ENCODE data around the gene C10orf143. TPM values are rescaled to one million over a fixed set of nuclear protein-coding genes. Genes with fewer than 3 reads are reported as not detected.

The C10orf143 gene
- total and polyA plus RNA-seq, 8 donors, result 0.29 to 11.6 (median 3.4) TPM; not detected in 2

DNA sequence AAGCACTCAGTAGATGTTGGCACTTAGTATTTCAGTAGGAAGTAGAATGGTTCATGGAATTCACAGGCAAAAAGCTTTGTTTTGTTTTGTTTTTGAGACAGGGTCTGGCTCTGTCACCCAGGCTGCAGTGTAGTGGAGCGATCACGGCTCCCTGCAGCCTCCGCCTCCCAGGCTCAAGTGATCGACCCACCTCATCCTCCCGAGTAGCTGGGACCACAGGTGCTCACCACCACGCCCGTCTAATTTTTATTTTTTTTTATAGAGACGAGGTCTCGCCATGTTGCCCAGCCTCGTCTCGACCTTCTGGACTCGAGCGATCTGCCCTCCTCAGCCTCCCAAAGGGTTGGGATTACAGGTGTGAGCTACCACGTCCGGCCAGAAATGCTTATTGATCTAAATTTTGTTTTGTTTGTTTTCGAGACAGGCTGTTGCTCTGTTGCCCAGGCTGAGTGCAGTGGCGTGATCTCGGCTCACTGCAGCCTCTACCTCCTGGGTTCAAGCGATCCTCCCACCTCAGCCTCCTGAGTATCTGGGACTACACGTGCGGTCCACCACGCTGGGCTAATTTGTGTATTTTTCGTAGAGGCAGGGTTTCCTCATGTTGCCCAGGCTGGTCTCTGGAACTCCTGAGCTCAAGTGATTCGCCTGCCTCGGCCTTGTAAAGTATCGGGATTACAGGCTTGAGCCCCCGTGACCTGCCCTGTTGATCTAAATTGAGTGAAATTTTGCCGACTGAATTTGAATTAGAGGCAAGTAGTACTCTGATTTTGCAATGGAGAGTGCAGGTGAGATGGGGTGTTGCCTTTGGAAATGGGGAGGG is 27.2 kb upstream of the C10orf143 start:
- intact Hi-C loops (cut with DNase I; ENCODE audit: low total_unique reads), result no loop called here
- Histone ChIP-seq H3K27me3 (peaks cover 0 to 4% (median 0%) of the 10 kb centered on the region in 3 donors), H3K27ac (peak overlapping the region in 1 of 5 donors; percentile 89), H3K4me3 (peak overlapping the region; percentile 98 to 100 (median 98)), H3K36me3 (peaks cover 0 to 13% (median 9%) of the 10 kb centered on the region in 4 donors), H3K9me3 (no peaks in the 10 kb centered on the region), H3K4me1 (peaks cover 24 to 68% (median 55%) of the 10 kb centered on the region in 4 donors)
- no peak for DNase-seq
- TF ChIP-seq EP300 (IDR thresholded peaks at IDR 0.05), result no peak
- TF ChIP-seq POLR2A (IDR thresholded peaks at IDR 0.05), result no peak
- TF ChIP-seq POLR2AphosphoS5 (IDR thresholded peaks at IDR 0.05), result no peak
- TF ChIP-seq, protein P1, sequence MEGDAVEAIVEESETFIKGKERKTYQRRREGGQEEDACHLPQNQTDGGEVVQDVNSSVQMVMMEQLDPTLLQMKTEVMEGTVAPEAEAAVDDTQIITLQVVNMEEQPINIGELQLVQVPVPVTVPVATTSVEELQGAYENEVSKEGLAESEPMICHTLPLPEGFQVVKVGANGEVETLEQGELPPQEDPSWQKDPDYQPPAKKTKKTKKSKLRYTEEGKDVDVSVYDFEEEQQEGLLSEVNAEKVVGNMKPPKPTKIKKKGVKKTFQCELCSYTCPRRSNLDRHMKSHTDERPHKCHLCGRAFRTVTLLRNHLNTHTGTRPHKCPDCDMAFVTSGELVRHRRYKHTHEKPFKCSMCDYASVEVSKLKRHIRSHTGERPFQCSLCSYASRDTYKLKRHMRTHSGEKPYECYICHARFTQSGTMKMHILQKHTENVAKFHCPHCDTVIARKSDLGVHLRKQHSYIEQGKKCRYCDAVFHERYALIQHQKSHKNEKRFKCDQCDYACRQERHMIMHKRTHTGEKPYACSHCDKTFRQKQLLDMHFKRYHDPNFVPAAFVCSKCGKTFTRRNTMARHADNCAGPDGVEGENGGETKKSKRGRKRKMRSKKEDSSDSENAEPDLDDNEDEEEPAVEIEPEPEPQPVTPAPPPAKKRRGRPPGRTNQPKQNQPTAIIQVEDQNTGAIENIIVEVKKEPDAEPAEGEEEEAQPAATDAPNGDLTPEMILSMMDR (IDR thresholded peaks at IDR 0.05), result no peak
- 85 to 91% (median 89%) methylated on average over 28 of the region's 28 CpGs for WGBS, 5 donors

DNA sequence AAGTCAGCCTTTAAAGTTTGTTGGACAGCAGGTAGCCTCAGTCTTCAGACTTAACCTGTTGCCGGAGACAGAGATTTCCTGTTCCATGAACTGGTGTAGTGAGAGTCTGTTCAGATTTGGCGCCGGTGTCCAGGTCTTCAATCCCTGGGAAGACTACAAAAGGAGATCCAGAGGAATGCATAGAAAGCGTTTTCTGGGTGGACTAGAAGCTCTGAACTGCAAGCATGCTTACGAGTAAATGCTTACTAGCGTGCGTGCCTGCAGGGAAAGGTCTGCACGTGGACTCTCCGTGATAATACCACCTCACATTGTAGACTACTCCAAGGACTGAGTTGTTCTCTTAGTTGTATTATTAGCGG is 26.4 kb upstream of the C10orf143 start:
- DNase-seq, result peak in 1 of 2 donors; percentile 50
- Histone ChIP-seq H3K4me1 (peaks cover 24 to 60% (median 49%) of the 10 kb centered on the region in 4 donors), H3K36me3 (peaks cover 0 to 5% (median 4%) of the 10 kb centered on the region in 4 donors), H3K4me3 (peak overlapping the region; percentile 98 to 100 (median 98)), H3K9me3 (no peaks in the 10 kb centered on the region), H3K27me3 (peaks cover 0 to 5% (median 0%) of the 10 kb centered on the region in 3 donors), H3K27ac (peak overlapping the region; percentile 88 to 91 (median 89))
- intact Hi-C loops (cut with DNase I; ENCODE audit: low total_unique reads), result no loop called here
- WGBS, 5 donors, result 1 to 4% (median 2%) methylated on average over 10 of the region's 10 CpGs
- TF ChIP-seq POLR2A (IDR thresholded peaks at IDR 0.05) (no peak), POLR2AphosphoS5 (IDR thresholded peaks at IDR 0.05) (no peak), EP300 (IDR thresholded peaks at IDR 0.05) (no peak)
- TF ChIP-seq, protein P1 (IDR thresholded peaks at IDR 0.05), result no peak

- no peaks in the 10 kb centered on the region for H3K9me3 ChIP-seq
- H3K27ac ChIP-seq, result peak within 1 kb of the TSS; percentile 88 to 91 (median 89)
- WGBS, 5 donors, result 0 to 1% (median 0%) methylated on average over 22 to 96 of the region's 96 CpGs
- peak within 1 kb of the TSS; percentile 98 to 100 (median 98) for H3K4me3 ChIP-seq
- peaks cover 0 to 8% (median 0%) of the 10 kb centered on the region in 3 donors for H3K27me3 ChIP-seq
- peak in 2 of 3 donors; percentile 71 to 87 for TF ChIP-seq POLR2AphosphoS5 (IDR thresholded peaks at IDR 0.05)
- TF ChIP-seq, protein P1 (IDR thresholded peaks at IDR 0.05), result no peak
- peaks cover 24 to 54% (median 43%) of the 10 kb centered on the region in 4 donors for H3K4me1 ChIP-seq
- intact Hi-C loops (cut with DNase I; ENCODE audit: low total_unique reads), result no loop called here
- DNase-seq, result peak; percentile 92 to 97
- no peaks in the 10 kb centered on the region for H3K36me3 ChIP-seq
Measured at GRCh38 chr10:130136226-130137089, 25.8 kb upstream of the C10orf143 start, which contains the start of gene GLRX3. Gene GLRX3, plus strand, starts transcription at chr10:130136391. Its CDS starts 30 bp downstream, at chr10:130136421.

- peak overlapping the region; percentile 88 to 91 (median 89) for H3K27ac ChIP-seq
- no peaks in the 10 kb centered on the region for H3K36me3 ChIP-seq
- no peaks in the 10 kb centered on the region for H3K9me3 ChIP-seq
- WGBS, 5 donors, result 17 to 24% (median 20%) methylated on average over 7 to 17 of the region's 17 CpGs
- H3K27me3 ChIP-seq, result peaks cover 0 to 10% (median under 1%) of the 10 kb centered on the region in 3 donors
- intact Hi-C loops (cut with DNase I; ENCODE audit: low total_unique reads), result no loop called here
- peak overlapping the region; percentile 98 to 100 (median 98) for H3K4me3 ChIP-seq
- DNase-seq, result no peak
- H3K4me1 ChIP-seq, result peaks cover 24 to 47% (median 40%) of the 10 kb centered on the region in 4 donors
- TF ChIP-seq, protein P1 (IDR thresholded peaks at IDR 0.05), result no peak
- TF ChIP-seq POLR2AphosphoS5 (IDR thresholded peaks at IDR 0.05), result no peak
- no peak for TF ChIP-seq EP300 (IDR thresholded peaks at IDR 0.05)
- TF ChIP-seq POLR2A (IDR thresholded peaks at IDR 0.05), result no peak
Measured at GRCh38 chr10:130135676-130136225, 25.1 kb upstream of the C10orf143 start.

Measured in stomach (tissue), 9 donors.